HL-60/S4 (cell line): ENCODE measurements around the gene XXYLT1.
"Not testable (repeated sequence)": the region's sequence is repeated elsewhere in the genome, so short reads cannot be mapped to it uniquely, and the experiment has no call there.

Experiments
- in situ Hi-C: fragments of 300-500 bp; cut with MboI; formaldehyde crosslinking; loops from 2 replicates; pipeline ENCODE4 v1.14.3; 2022; ENCODE audit warnings: low sequenced_read_pairs

Gene XXYLT1

DNA sequence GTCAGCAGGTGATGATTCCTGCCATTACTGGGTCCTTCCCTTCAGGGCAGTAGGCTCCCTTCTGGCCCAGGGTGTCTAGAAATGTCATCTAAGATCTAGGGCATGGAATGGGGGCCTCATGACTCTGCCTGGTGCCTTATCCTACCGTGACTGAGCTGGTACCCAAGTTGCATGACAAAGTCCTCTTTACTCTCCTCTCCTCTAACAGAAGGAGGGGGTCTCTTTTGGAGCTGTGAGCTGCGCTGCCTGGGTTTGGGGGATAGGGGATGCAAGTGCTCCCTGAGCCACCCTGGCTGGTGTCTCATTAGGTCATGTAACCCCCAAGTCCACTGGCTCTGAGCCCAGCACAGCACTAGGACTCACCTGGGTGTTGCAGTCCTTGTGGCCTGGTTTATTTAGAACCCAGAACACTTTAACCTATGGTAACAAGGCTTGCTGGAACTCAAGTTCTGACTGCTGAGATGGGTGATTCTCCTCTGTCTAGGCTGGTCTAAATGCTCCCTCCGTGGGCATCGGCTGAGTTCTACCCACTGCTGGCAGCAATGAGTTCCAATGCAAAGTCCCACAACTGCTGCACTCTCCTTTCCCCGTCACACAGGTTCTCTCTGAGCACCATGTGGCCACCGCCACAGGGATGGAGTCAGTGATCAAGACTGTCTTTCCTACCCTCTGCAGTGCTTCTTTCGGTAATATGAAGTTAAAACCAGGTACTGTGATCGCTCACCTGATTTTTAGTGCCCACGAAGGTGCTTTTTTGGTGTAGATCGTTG, 34.0 kb downstream of the XXYLT1 start:
- in situ Hi-C loops = no loop called here

DNA sequence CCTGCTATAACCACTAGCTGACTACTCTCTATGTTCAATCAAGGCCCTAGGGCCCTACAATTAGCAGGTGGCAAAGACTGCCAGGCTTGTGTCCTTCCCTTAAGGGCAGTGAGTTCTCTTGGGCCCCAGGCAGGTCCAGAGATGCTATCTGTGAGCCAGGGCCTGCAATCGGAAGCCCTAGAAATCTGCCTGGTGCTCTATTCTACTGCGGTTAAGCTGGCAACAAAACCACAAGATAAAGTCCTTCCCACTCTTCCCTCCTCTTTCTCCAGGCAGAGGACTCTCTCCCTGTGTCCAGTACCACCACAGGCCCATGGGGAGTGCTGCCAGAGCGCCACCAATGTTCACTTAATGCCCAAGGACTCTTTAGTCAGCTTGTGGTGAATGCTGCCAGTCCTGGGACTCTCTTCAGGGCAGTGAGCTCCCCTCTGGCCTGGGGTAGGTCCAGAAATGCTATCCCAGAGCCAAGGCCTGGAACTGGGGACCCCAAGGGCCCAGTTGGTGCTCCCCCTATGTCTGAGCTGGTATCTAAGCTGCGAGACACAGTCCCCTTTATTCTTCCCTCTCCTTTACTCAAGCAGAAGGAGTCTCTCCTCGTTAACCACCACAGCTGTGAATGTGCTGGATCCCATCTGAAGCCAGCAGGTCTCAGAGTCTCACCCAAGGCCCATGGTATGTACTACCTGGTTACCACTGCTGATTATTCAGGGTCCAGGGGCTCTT, 34.7 kb downstream of the XXYLT1 start:
- in situ Hi-C loops = no loop called here

DNA sequence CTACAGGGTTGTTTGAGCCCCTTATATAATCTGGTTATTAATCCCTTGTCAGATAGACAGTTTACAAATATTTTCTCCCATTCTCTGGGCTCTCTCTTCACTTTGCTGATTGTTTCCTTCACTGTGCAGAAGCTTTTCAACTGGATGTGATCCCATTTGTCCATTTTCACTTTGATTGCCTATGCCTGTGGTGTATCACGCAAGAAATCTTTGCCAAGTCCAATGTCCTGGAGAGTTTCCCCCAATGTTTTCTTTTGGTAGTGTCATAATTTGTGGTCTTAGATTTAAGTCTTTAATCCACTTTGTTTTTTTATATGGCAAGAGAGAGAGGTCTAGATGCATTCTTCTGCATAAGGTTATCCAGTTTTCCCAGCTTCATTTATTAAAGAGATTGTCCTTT, 40.7 kb downstream of the XXYLT1 start:
- in situ Hi-C loops = no loop called here

DNA sequence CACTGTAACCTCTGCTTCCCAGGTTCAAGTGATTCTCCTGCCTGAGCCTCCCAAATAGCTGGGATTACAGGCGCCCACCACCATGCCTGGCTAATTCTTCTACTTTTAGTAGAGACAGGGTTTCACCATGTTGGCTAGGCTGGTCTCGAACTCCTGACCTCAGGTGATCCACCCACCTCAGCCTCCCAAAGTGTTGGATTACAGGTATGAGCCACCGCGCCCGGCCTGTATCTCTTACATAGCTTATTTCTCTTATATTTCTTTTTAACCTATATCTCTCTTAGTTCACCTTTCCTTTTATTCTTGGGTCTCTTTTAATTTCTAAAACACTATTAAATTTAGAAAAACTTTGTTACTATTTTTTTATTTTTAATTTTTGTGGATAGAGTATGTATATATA, 42.1 kb downstream of the XXYLT1 start:
- in situ Hi-C loops = not testable (repeated sequence)

DNA sequence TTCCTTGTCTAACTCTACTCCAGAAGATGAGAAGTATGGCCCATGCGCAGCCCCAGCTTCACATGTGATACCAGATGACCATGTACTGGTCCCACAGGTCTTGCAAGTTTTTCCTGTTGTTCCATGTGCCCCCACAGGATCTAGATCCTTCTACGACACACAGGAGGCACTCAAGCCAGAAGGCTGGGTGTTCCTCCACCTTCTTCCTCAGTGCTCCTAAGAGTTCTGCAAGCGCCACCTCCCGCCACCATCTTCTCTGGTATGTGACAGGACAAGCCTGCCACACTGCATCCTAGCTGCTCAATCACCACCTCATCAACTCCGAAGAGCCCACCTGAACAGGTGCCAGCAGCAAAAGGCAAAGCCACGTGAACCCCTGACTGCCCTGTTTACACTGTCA, 43.1 kb downstream of the XXYLT1 start:
- in situ Hi-C loops = no loop called here

DNA sequence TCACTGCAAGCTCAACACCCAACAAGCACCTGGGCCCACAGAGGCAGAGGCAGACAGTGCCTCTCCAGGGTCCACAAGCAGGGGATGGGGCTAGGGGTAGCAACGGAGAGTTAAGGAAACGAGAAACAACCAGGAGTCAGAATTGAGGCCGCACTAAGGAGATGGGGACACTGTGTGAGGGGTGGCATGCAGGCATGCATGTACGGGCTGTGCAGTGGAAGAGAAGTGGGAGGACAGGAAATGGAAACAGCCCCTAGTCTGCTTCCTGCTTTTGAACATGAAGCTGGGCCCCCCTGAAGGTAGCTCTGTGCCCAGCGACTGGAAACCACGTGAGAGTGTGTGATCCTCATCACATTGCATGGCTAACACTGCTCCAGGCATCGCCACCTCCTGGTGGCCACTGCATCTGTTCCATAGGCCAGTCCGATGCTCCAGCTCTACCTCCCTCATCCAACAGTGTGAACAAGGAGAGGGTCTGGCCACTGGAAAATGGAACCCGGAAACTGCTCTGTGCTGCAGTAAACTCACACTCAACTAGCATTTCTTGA, 44.0 kb downstream of the XXYLT1 start:
- in situ Hi-C loops = no loop called here

DNA sequence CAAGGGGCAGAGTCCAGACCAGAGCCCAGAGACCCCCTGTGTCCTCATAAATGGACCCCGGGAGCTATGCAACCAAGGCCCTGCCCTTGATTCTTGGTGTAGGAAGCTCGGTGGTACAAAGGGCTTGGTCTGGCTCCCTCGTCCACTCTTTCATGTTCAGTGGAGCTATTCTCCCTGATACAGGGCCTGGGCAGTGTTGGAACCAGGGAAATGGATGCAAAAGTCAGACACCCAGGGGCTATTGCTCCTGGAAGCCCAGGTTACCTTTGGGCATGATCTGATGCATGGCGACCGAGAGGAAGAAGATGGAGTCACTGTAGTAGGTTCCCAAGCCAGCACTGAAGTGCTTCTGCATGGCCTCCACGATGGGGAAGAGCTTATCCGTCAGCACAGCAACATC, 44.5 kb downstream of the XXYLT1 start:
- in situ Hi-C loops = no loop called here

DNA sequence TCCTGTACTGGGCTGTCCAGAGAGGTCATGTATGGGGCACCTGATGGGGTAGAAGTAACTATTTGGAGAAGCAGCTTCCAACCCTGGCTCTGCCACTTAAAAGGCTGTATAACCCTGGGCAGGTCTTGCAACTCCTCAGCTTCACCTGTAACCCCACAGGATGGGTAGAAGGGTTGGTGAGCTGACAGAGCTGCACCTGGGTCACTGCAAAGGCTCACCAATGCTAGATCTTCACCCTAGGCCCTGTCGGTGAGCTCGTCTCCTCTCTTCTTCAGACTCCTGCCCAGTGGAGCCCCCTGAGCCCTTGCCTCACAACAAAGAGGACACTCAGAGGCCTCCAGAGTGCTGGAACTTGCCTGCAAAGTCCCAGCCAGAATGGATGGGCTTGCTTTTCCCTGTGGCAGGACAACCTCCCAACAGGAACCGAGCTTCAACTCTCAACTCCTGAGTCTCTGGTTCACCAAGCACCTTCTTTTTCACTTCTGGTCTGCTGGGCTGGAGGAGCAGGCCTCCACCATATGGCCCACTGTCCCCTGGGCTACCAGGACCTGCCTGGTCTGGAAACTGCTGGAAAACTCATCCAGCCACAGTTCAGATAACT, 45.9 kb downstream of the XXYLT1 start:
- in situ Hi-C loops = no loop called here

DNA sequence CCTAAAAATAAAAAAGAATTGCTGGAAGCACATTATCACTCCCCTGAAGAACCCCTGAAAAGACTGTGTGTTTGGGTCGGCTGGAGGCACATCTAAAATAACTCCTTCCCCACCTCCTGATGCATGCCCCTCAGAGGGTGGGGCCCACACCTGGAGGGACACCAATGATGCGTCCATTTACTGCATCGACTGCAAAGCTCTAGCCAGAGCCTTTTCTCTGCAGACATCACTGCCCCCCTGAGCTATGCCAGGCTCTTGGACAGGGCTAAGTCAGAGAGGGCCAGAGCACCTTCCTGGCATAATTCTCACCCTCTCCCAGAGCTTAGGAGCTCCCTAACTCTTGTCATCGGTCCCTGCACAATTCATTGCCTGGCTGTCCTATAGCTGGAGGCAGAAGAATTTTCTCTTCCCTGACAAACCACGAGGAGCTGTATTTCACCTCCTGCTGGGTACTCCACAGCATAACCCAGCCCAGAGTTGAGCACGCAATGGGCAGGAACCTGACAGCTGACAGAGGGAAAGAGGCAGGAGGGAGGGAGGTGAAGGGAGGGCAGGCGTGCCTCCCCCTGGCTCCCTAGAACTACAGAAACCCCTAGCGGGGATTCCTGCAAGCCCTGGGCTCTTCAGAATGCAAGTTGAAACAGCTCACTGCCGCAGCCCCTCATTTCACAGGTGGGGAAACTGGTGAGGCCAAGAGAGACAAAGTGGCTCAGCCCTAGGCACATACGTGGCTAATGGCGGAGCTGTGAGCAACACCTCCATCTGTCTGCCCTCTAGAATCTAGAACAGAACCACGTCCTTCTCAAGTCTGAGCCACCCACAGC, 46.6 kb downstream of the XXYLT1 start:
- in situ Hi-C loops = no loop called here

DNA sequence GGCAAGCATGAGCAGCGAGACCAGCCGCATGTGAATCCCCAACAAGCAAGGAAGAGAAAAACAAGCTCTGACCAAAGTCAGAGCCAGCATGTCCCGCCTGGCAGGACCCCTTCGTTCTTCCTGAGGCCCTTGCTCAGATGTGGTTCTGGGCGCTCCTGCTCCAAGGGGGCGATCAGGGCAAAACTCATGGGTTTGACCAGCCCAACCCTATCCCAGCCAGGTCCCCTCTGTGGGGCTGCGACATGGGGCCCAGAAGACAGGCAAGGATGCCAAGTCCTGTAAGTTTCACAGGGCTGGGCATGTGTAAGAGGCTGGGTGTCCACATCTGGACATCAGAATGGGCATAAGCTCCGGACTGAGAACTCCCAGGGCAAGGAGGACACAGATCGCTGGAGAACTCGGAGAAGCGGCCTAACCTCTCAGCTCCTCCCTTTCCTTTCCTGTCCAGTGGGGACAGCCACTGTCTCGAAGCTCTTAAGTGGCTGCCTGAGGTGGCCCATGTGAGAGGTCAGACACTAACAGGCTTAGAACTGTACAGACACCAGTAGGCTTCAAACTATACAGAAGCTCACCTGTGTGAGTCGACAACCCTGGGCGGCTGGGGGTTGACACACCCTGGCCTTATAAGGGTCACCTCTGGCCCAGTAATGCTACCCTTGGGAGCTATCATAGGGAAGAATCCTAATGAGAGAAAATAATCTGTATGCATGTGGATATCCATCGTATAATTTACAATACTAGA, 48.9 kb downstream of the XXYLT1 start:
- in situ Hi-C loops = no loop called here

DNA sequence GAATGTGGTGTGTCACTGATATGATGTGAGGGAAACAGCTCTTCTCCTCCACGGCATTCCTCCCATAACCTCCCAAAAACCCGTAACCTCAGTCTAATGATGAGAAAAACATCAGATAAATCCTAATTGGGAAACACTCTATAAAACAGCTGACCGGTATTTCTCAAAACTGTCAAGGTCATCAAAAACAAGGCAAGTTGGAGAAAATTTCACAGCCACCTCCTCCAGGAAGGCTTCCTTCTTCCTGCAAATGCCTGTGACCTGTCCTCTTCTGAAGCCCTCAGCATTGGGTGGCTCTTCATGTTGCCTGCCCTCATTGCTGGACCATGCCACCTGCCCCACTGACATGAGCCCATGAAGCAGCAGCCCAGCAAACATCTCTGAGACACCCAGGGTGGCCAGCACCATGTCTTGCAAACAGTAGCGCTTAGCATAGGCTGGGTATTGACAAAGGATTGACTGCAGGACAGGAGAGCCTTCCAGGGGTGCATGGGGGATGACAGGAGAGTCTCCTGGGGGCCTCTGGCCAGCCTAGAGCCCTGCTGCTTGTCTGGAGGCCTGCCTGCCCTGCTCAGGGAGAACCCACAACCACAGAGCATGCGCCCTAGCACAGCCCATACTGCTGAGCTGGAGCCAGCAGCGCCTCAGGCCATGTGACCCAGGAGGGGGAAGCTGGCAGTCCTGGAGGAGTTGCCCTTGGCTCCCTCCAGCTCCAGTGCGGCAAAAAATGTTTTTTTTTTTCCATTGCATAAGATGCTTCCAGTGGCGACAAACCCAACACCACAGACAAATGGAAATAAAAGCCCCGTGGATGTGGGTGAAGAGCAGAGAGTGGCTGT, 49.7 kb downstream of the XXYLT1 start:
- in situ Hi-C loops = no loop called here

DNA sequence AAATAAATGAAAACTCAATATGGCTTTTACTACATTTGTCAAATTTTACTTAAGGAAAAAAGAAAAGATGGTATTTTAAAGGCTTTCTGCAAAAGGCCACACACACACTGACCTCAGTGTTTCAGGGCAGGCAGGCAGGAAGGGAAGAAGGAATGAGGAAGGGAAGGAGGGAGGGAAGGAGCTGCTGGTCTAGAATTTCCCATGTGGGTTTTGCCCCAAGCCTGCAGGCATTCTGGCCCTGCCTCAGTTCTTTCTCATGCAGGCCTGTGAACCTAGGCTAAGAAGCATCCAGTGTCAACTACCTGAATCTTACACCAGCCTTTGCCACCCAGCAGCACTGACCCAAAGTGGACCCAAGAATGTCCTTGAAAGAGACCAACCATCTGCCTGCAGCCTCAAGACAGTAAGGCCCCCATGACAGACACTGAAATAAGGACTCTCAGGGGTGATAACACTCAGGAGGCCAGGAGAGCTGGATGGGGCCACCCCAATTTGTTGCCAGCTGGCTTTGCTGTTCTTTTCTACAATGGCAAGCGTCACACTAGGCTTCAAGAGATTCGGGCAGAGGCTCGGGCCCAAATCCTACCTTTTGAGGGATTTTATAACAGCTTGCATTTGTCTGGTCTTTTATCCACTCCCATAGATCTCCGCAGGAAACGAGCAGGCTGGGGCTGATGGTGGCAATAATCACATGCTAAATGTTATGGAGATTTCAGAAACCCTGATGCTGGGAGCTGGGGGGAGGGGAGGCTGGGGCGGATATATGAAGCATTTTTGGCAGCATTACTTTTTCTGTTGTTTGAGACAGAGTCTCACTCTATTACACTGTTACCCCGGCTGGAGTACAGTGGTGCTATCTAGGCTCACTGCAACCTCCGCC, 51.4 kb downstream of the XXYLT1 start:
- in situ Hi-C loops = no loop called here

DNA sequence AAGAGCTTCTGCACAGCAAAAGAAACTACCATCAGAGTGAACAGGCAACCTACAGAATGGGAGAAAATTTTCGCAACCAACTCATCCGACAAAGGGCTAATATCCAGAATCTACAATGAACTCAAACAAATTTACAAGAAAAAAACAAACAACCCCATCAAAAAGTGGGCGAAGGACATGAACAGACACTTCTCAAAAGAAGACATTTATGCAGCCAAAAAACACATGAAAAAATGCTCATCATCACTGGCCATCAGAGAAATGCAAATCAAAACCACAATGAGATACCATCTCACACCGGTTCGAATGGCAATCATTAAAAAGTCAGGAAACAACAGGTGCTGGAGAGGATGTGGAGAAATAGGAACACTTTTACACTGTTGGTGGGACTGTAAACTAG, 52.6 kb downstream of the XXYLT1 start:
- in situ Hi-C loops = not testable (repeated sequence)

DNA sequence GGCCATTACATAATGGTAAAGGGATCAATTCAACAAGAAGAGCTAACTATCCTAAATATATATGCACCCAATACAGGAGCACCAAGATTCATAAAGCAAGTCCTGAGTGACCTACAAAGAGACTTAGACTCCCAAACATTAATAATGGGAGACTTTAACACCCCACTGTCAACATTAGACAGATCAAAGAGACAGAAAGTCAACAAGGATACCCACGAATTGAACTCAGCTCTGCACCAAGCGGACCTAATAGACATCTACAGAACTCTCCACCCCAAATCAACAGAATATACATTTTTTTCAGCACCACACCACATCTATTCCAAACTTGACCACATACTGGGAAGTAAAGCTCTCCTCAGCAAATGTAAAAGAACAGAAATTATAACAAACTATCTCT, 55.4 kb downstream of the XXYLT1 start:
- in situ Hi-C loops = not testable (repeated sequence)

DNA sequence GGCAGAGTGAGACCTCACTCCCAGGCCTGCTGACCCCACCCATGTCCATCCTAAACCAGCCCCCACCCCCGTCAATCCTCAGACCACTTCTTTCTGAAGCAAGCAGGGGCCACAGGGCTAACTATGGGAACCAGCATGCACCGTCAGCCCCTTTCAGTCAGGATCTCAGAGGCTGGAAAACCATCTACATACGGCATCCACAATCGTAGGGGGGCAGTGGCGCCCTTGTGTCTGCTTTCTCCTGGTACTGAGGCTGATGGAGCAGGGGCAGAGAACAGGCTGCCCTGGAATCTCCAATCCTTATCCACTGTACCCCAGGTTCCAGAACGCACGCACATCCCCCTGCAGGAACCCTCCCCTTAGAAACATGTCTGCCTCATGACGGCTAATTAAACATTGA, 56.6 kb downstream of the XXYLT1 start:
- in situ Hi-C loops = no loop called here

DNA sequence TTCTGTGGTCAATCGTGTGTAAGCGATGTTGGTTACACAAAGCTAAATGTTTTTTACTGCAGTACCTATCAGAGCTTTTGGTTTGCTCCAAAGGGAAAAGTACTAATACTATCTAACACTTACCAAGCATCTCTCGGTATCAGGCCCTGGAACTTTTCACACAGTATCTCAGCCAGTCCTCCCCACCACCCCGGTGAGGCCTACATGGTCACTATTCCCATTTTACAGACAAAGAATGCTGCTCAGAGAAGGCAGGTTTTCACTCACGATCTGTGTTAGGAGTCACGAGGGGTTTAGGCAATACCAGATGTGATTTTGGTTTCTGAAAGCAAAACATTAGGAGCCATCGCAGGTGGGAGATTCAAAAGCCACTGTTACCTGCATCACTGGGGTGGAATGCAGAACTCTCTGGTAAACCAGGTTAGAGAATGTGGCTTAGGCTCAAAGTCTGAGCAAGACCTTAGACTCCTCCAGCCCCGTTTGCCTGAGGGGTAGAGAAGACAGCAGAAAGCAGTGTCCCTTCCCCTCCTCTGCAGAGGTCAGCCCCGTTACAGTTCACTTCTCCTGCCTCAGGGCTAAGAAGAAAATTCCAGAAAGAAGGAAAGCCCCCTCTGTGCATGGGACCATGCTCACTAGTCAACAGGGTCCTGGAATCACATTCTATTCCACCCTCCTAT, 57.2 kb downstream of the XXYLT1 start:
- in situ Hi-C loops = no loop called here

DNA sequence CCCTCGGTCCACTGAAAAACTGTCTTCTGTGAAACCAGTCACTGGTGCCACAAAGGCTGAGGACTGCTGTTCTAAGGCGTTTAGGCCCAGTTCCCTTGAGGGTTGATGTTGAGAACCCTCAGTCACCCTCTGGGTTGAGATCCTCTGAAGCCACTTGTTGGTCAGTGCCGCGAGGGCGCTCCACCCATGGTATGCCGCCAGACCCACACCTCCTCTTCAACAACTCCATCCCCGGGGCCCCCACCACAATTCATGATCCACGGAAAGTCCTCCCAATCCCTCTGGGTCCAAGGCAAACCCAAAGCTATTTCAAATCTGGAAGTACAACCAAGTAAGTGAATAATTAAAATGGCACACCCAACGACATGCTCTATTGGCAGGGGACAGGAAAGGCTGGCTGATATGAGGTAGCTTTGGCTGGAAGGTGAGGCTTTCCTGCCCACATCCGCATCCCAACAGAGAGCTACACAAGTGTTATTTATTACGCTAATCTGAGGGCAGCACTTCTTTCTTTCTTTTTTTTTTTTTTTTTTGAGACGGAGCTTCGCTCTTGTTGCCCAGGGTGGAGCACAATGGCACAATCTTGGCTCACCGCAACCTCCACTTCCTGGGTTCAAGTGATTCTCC, 58.1 kb downstream of the XXYLT1 start:
- in situ Hi-C loops = no loop called here
